GM21528 (cell line): ENCODE results near the gene SNX27.
"Not testable (repeated sequence)": the region's sequence is repeated elsewhere in the genome, so short reads cannot be mapped to it uniquely, and the experiment has no call there.

Experiments
- ATAC-seq: cut with Tn5 transposase; IDR thresholded peaks from one replicate; pipeline ENCODE4 v1.9.1; 2021; ENCODE audit warnings: mild to moderate bottlenecking, moderate library complexity; ENCODE audit not compliant: unreplicated experiment, low FRiP score

SNX27 gene

GRCh38 chr1:151635479-151636072, 23.7 kb downstream of the SNX27 start:
- ATAC-seq: no peak

GRCh38 chr1:151638074-151638775, 26.4 kb downstream of the SNX27 start:
- ATAC-seq: no peak

- ATAC-seq: no peak
Observed at GRCh38 chr1:151638812-151639211, 27.0 kb downstream of the SNX27 start.

GRCh38 chr1:151639466-151639865, 27.6 kb downstream of the SNX27 start:
- ATAC-seq: no peak

GRCh38 chr1:151641229-151641628, 29.4 kb downstream of the SNX27 start:
- ATAC-seq: no peak

GRCh38 chr1:151643085-151643484, 31.2 kb downstream of the SNX27 start:
- not testable (repeated sequence) for ATAC-seq

GRCh38 chr1:151644001-151644400, 32.2 kb downstream of the SNX27 start:
- ATAC-seq: no peak

GRCh38 chr1:151653397-151653796, 41.5 kb downstream of the SNX27 start:
- no peak for ATAC-seq

GRCh38 chr1:151655371-151655770, 43.5 kb downstream of the SNX27 start:
- ATAC-seq: no peak

GRCh38 chr1:151661751-151662150, 49.9 kb downstream of the SNX27 start:
- ATAC-seq: no peak

- ATAC-seq: no peak
Observed at GRCh38 chr1:151668090-151668489, 56.2 kb downstream of the SNX27 start.

GRCh38 chr1:151670036-151670675, 58.3 kb downstream of the SNX27 start:
- ATAC-seq: not testable (repeated sequence)

- ATAC-seq: no peak
Observed at GRCh38 chr1:151673407-151673806, 61.6 kb downstream of the SNX27 start.

GRCh38 chr1:151680391-151680790, 68.5 kb downstream of the SNX27 start:
- no peak for ATAC-seq

GRCh38 chr1:151680826-151681225, 69.0 kb downstream of the SNX27 start:
- ATAC-seq: no peak

- ATAC-seq: no peak
Observed at GRCh38 chr1:151681923-151682322, 70.1 kb downstream of the SNX27 start.

- not testable (repeated sequence) for ATAC-seq
Observed at GRCh38 chr1:151682901-151683300, 71.1 kb downstream of the SNX27 start.

GRCh38 chr1:151684128-151684527, 72.3 kb downstream of the SNX27 start:
- ATAC-seq: no peak

GRCh38 chr1:151686561-151686960, 74.7 kb downstream of the SNX27 start:
- no peak for ATAC-seq

GRCh38 chr1:151689494-151689893, 77.6 kb downstream of the SNX27 start:
- ATAC-seq: no peak

- no peak for ATAC-seq
Observed at GRCh38 chr1:151692226-151692625, 80.4 kb downstream of the SNX27 start.
